Left ventricle myocardium inferior (tissue), 1 donor: ENCODE results near the gene PTPRN2. TPM values are rescaled to one million over a fixed set of nuclear protein-coding genes. Genes with fewer than 3 reads are reported as not detected.

Source experiments
- DNase-seq: peaks from one replicate; pipeline ENCODE4 v3.0.0-alpha.2; 2020
- H3K27ac ChIP-seq: fragments of 200-600 bp; replicated peaks from 2 replicates; pipeline ENCODE4 v1.8.0; 2021
- H3K27me3 ChIP-seq: fragments of 200-600 bp; 2 replicates; pipeline ENCODE4 v1.8.0; 2021; ENCODE audit warnings: low read depth
- H3K36me3 ChIP-seq: fragments of 200-600 bp; 2 replicates; pipeline ENCODE4 v1.8.0; 2021
- H3K4me1 ChIP-seq: fragments of 200-600 bp; 2 replicates; pipeline ENCODE4 v1.8.0; 2021
- H3K4me3 ChIP-seq: fragments of 200-600 bp; 2 replicates; pipeline ENCODE4 v1.8.0; 2021; ENCODE audit warnings: mild to moderate bottlenecking, moderate library complexity
- H3K9me3 ChIP-seq: fragments of 200-600 bp; replicated peaks from 2 replicates; pipeline ENCODE4 v1.8.0; 2021
- intact Hi-C: fragments of 100-400 bp; cut with micrococcal nuclease; formaldehyde crosslinking; loops from one replicate; pipeline ENCODE4 v1.11.0; 2022
- total RNA-seq: library from RNA; stranded (reverse); fragmentation: NEBNext Ultra II Directional; extraction: Animal tissue kit (Norgen Biotek cat#: 25700); gene quantifications from one replicate; pipeline ENCODE4 v1.2.1, GENCODE V29; 2021
- TF ChIP-seq, protein P1 (sequence below): fragments of 200-600 bp; IDR thresholded peaks from 2 replicates; pipeline ENCODE4 v1.8.0; 2021; ENCODE audit warnings: antibody characterized with exemption, mild to moderate bottlenecking, borderline replicate concordance
- donor health status: DM: no; HTN: yes; CAD: no; lungs with severe emphysema.

Gene PTPRN2
- total RNA-seq, 1 donor from 2014 or later = 1.3 TPM

DNA sequence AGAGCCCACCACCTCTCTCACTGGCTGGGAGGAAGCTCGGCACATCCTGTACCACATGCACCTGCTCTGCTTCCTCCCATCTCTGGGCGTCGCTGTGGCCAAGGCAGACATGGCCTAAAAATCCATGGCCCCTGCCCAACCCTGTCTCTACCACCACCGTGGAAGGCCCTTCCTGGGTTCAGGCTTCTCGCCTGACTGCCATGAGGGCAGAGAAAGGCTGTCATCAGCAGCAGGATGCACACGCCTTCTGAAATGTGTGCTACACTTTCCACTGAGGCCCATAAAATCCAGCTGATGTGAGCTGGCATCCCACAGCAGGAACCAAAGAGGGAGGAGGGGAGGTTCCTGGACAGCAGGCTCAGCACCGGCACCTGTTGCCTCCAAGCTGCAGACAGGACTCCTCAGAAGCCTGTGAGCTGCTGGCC lies 93.4 kb downstream of the PTPRN2 start:
- Histone ChIP-seq H3K4me3 (no peak overlapping the region), H3K4me1 (no peaks in the 10 kb centered on the region), H3K9me3 (no peaks in the 10 kb centered on the region), H3K27ac (no peak overlapping the region), H3K36me3 (no peaks in the 10 kb centered on the region), H3K27me3 (peaks cover 72% of the 10 kb centered on the region)
- TF ChIP-seq, protein P1, sequence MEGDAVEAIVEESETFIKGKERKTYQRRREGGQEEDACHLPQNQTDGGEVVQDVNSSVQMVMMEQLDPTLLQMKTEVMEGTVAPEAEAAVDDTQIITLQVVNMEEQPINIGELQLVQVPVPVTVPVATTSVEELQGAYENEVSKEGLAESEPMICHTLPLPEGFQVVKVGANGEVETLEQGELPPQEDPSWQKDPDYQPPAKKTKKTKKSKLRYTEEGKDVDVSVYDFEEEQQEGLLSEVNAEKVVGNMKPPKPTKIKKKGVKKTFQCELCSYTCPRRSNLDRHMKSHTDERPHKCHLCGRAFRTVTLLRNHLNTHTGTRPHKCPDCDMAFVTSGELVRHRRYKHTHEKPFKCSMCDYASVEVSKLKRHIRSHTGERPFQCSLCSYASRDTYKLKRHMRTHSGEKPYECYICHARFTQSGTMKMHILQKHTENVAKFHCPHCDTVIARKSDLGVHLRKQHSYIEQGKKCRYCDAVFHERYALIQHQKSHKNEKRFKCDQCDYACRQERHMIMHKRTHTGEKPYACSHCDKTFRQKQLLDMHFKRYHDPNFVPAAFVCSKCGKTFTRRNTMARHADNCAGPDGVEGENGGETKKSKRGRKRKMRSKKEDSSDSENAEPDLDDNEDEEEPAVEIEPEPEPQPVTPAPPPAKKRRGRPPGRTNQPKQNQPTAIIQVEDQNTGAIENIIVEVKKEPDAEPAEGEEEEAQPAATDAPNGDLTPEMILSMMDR = no peak
- intact Hi-C loops = no loop called here
- no peak for DNase-seq

DNA sequence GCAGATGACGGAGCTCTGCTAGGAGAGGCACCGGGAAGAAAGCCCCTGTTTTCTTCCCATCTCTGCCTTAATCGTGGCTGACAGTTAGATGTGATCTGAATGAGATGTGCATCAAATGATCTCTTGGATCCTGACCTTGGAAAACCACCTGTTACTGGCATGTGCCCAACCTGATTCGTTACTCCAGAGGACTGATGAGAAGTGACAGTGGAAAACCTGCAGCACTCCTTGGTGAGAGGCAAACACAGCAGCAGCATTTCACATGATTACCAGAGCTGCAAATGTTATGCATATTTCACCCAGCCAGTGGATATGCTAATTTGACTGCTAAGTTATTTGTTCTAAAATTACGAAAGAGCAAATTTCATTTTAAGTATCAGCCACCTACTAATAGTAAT lies 95.3 kb downstream of the PTPRN2 start:
- no peaks in the 10 kb centered on the region for H3K36me3 ChIP-seq
- intact Hi-C loops = no loop called here
- TF ChIP-seq, protein P1 = no peak
- DNase-seq = no peak
- H3K4me3 ChIP-seq = no peak overlapping the region
- H3K4me1 ChIP-seq = no peaks in the 10 kb centered on the region
- no peak overlapping the region for H3K27ac ChIP-seq
- H3K9me3 ChIP-seq = no peaks in the 10 kb centered on the region
- peaks cover 81% of the 10 kb centered on the region for H3K27me3 ChIP-seq

DNA sequence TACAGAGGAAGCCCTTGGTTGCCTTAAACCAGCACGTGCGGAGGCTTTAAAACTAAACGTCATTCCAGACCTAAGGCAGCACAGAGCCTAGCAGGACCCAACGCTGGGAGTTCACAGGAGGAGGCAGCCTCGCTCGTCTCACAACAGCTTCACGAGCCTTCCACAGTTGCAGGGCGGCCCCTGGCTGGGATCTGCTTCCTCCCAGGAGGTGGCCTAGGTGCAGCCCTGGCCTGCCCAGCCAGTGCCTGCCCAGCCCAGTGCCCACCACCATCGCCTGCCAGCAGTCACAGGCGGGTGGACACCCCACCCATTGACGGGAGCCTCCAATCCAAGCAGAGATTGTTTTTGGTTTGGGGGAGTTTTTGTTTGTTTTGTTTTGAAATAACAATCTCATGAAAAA lies 96.5 kb downstream of the PTPRN2 start:
- intact Hi-C loops = no loop called here
- TF ChIP-seq, protein P1 = no peak

DNA sequence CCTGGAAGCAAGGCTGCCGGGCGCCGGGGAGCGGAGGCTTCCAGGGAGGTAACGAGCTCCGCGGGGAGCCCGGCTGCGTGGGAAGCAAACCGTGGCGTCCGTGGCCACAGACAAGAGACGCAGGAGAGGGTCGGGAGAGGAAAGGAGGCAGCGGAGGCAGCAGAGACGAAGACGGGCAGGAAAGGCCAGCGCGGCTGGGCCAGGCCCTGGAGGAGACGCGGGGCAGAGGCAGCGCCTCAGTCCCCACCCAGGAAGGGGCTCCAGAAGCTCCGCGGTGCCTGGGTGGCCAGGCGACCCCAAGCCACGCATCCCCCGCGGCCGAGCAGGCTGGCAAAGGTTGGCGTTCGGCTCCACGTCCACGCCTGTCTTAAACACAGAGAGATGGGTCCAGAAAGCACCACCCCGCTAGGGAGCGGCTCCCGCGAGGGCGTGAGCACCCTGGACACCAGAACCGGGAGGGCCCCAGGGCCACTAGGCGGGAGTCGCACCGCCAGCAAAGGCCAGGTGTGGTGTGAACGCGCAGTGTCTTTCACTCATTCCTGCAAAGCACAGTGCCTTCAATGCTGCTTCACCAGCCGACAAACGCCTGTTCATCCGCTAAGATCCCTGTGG lies 97.3 kb downstream of the PTPRN2 start:
- TF ChIP-seq, protein P1 = no peak
- Histone ChIP-seq H3K27me3 (peaks cover 83% of the 10 kb centered on the region), H3K4me3 (no peak overlapping the region)

More for the DNA sequence above, 96.5 kb downstream of the PTPRN2 start:
- H3K36me3 ChIP-seq = no peaks in the 10 kb centered on the region
- H3K27me3 ChIP-seq = peaks cover 89% of the 10 kb centered on the region
- no peak for DNase-seq
- H3K9me3 ChIP-seq = no peaks in the 10 kb centered on the region
- no peak overlapping the region for H3K4me3 ChIP-seq
- H3K27ac ChIP-seq = no peak overlapping the region
- no peaks in the 10 kb centered on the region for H3K4me1 ChIP-seq

DNA sequence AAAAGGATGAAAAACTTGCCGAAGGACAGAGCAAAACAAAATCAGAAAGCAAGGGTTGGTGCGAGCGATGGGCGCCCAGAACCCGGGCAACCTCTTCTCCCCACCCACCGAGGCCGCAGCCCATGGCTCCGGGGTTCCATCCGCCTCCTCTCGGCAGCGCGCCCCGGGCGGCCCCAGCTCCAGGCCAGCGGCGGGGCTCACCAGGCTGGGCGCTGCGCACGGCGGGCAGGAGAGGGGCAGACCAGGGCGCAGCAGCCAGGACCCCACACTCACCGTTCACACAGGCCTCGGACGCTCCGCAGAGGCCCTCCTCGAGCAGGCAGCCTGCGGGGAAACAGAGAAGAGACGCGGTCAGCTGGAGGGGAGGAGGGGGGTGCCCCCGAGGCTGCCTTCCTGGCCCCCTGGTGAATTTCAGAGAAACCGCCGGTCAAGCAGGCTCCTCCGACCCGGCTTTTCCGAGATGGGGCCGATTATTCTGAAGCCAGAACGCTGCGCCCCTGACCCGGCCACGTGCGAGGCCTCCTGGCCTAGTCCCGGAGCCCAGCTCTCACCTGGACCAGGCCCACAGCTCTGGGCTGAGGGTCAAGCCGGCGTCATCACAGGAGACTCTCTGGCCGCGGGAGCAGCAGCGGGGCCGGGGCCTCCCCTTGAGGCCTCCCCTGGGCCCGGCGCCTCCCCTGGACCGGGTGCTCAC lies 98.0 kb downstream of the PTPRN2 start:
- H3K36me3 ChIP-seq = no peaks in the 10 kb centered on the region
- no peaks in the 10 kb centered on the region for H3K9me3 ChIP-seq
- no peaks in the 10 kb centered on the region for H3K4me1 ChIP-seq
- DNase-seq = no peak
- TF ChIP-seq, protein P1 = no peak
- intact Hi-C loops = no loop called here
- peaks cover 81% of the 10 kb centered on the region for H3K27me3 ChIP-seq
- H3K27ac ChIP-seq = no peak overlapping the region
- no peak overlapping the region for H3K4me3 ChIP-seq

More for the DNA sequence above, 97.3 kb downstream of the PTPRN2 start:
- H3K9me3 ChIP-seq = no peaks in the 10 kb centered on the region
- DNase-seq = no peak
- no peak overlapping the region for H3K27ac ChIP-seq
- no peaks in the 10 kb centered on the region for H3K36me3 ChIP-seq
- intact Hi-C loops = no loop called here
- H3K4me1 ChIP-seq = no peaks in the 10 kb centered on the region
